Caco-2 (cell line): ENCODE data around the gene ALDH4A1. TPM values are rescaled to one million over a fixed set of nuclear protein-coding genes. Genes with fewer than 3 reads are reported as not detected.

Experiments used
- BruUV-seq: library from RNA; stranded (reverse); fragments of 400-500 nt; replicated peaks from 2 replicates; lab custom pipeline; 2021; lab: Mats Ljungman, UMichigan
- CTCF ChIA-PET: fragments of 300-600 bp; sonication (Branson Sonifier 250); formaldehyde crosslinking; loops from one replicate; lab custom pipeline; 2022; ENCODE audit warnings: antibody characterized with exemption; lab: Charles Lee
- POLR2A ChIA-PET: fragments of 300-600 bp; sonication (Branson Sonifier 250); formaldehyde crosslinking; loops from one replicate; lab custom pipeline; 2022; ENCODE audit warnings: antibody characterized with exemption; lab: Charles Lee
- DNase-seq, 2 experiments: peaks; one replicate each; pipeline versions ENCODE4 v3.0.0 to v3.0.0-alpha.2; 2020 to 2022
- H3K27me3 ChIP-seq: replicated peaks from 2 replicates; pipeline ENCODE4 v1.6.0; 2011; ENCODE audit warnings: low read length; ENCODE audit not compliant: control insufficient read depth, insufficient read depth
- H3K36me3 ChIP-seq: 2 replicates; pipeline ENCODE4 v1.5.1; 2011; ENCODE audit warnings: low read length; ENCODE audit not compliant: control insufficient read depth, insufficient read depth
- H3K4me1 ChIP-seq: fragments of 250-450 bp; sonication (Bioruptor Pico); 2 replicates; pipeline ENCODE4 v1.5.1; 2020; ENCODE audit warnings: mild to moderate bottlenecking
- H3K4me3 ChIP-seq: 2 replicates; pipeline ENCODE4 v1.5.1; 2011; ENCODE audit warnings: low read depth, mild to moderate bottlenecking, control low read depth, low read length
- H3K9me3 ChIP-seq: fragments of 250-450 bp; sonication (Bioruptor Pico); 2 replicates; pipeline ENCODE4 v1.5.1; 2020; ENCODE audit warnings: mild to moderate bottlenecking, moderate library complexity
- H3K27ac Mint-ChIP-seq: one replicate; pipeline ENCODE4 v1.8.0; 2022; ENCODE audit warnings: mixed read lengths; ENCODE audit not compliant: unreplicated experiment
- H3K27me3 Mint-ChIP-seq: one replicate; pipeline ENCODE4 v1.8.0; 2022; ENCODE audit warnings: mixed read lengths; ENCODE audit not compliant: insufficient read depth, unreplicated experiment
- H3K36me3 Mint-ChIP-seq: one replicate; pipeline ENCODE4 v1.8.0; 2022; ENCODE audit warnings: mild to moderate bottlenecking, mixed read lengths; ENCODE audit not compliant: insufficient read depth, unreplicated experiment
- H3K4me1 Mint-ChIP-seq: one replicate; pipeline ENCODE4 v1.8.0; 2022; ENCODE audit warnings: low read depth, mixed read lengths; ENCODE audit not compliant: unreplicated experiment
- H3K4me3 Mint-ChIP-seq: one replicate; pipeline ENCODE4 v1.8.0; 2022; ENCODE audit warnings: mild to moderate bottlenecking, moderate library complexity, mixed read lengths; ENCODE audit not compliant: unreplicated experiment
- H3K9me3 Mint-ChIP-seq: one replicate; pipeline ENCODE4 v1.8.0; 2022; ENCODE audit warnings: mixed read lengths; ENCODE audit not compliant: unreplicated experiment
- CTCF ChIP-seq, 2 experiments: fragments of 200-600 bp in 1 of 2; IDR thresholded peaks; 1 replicate in 1 of 2; 2 replicates in 1 of 2; pipeline versions ENCODE4 v1.5.1 to v1.8.0; 2011 to 2022; ENCODE audit warnings: antibody characterized with exemption in 1 of 2, control low read depth in 1 of 2, inconsistent platforms in 1 of 2, low read depth in 1 of 2, low read length in 1 of 2, mild to moderate bottlenecking in 1 of 2, moderate library complexity in 1 of 2; ENCODE audit not compliant: insufficient read depth in 1 of 2, severe bottlenecking in 1 of 2, unreplicated experiment in 1 of 2
- intact Hi-C: fragments of 100-400 bp; cut with micrococcal nuclease; formaldehyde crosslinking; loops from one replicate; pipeline ENCODE4 v1.10.0; 2022; ENCODE audit not compliant: unreplicated experiment
- total RNA-seq: library from RNA; stranded (reverse); gene quantifications from 2 replicates; pipeline ENCODE4 v1.2.3, GENCODE V29; 2022

Gene ALDH4A1
- total RNA-seq, 1 experiment from 2014 or later: 18.0 TPM

DNA sequence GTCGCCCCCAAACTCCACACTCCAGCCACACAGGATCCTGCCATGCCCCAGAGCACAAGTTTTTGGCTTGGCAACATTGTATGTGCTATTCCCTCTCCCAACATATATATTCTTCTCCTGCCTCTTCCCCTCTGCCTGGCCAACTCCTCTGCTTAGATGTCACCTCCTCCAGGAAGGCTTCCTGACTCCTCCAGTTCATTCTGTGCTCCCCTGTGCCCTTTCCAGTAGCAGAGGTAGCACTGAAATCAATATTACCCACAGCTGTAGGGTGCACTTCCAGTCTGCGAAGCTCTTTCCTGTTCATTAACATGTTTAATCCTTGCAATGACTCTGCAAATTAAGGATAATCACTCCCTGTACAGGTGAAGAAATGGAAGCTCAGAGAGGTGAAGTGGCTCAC lies 21.2 kb downstream of the ALDH4A1 start:
- H3K36me3 Mint-ChIP-seq: no peaks in the 10 kb centered on the region
- POLR2A ChIA-PET: no interaction called here
- no TSS peak for BruUV-seq

GRCh38 chr1:18880585-18880984 lies 21.8 kb downstream of the ALDH4A1 start:
- Mint-ChIP-seq H3K36me3 (no peaks in the 10 kb centered on the region), H3K4me3 (no peak overlapping the region), H3K9me3 (no peaks in the 10 kb centered on the region), H3K27ac (no peak overlapping the region), H3K27me3 (no peaks in the 10 kb centered on the region), H3K4me1 (no peaks in the 10 kb centered on the region)
- Histone ChIP-seq H3K9me3 (no peaks in the 10 kb centered on the region), H3K4me1 (no peaks in the 10 kb centered on the region), H3K27me3 (no peaks in the 10 kb centered on the region), H3K4me3 (no peak overlapping the region), H3K36me3 (no peaks in the 10 kb centered on the region)
- TF ChIP-seq CTCF (IDR thresholded peaks at IDR 0.05; ENCODE audit: insufficient read depth in 1 of 2, low read depth in 1 of 2, low read length in 1 of 2, severe bottlenecking in 1 of 2, unreplicated experiment in 1 of 2): no peak
- no peak for DNase-seq
- no TSS peak for BruUV-seq
- POLR2A ChIA-PET: no interaction called here
- CTCF ChIA-PET: no interaction called here
- intact Hi-C loops: no loop called here

More for the DNA sequence above, 21.2 kb downstream of the ALDH4A1 start:
- H3K36me3 ChIP-seq: no peaks in the 10 kb centered on the region
- Mint-ChIP-seq H3K27ac (peak overlapping the region; percentile 25), H3K9me3 (no peaks in the 10 kb centered on the region), H3K4me3 (no peak overlapping the region), H3K27me3 (no peaks in the 10 kb centered on the region), H3K4me1 (no peaks in the 10 kb centered on the region)
- intact Hi-C loops: no loop called here
- no peaks in the 10 kb centered on the region for H3K4me1 ChIP-seq
- CTCF ChIA-PET: no interaction called here
- TF ChIP-seq CTCF (IDR thresholded peaks at IDR 0.05; ENCODE audit: insufficient read depth in 1 of 2, low read depth in 1 of 2, low read length in 1 of 2, severe bottlenecking in 1 of 2, unreplicated experiment in 1 of 2): no peak
- DNase-seq: no peak
- H3K27me3 ChIP-seq: no peaks in the 10 kb centered on the region
- no peaks in the 10 kb centered on the region for H3K9me3 ChIP-seq
- H3K4me3 ChIP-seq: no peak overlapping the region

DNA sequence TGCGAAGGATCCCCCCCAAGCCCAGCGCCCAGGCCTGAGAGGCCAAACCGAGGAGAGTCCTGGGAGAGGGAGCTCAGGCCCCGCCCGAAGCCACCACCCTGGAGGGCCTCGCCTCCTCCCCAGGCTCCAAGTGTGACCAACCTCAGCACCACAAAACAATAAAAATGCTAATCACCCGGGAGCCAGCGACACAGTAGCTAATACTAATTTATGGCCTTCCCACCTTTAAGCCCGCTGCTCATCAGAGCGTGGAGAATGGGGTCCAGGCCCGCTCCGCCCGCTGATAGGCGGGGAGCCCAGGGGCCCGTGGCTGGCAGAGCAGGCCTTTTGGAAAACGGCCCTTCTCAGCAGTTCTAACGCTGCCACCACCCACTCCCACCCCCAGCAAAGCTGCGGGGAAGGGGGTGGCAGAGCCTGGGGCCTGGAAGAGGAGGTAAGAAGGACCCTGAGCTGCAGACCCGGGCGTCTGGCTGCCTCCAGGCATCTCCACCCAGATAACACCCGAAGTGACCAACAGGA lies 22.5 kb downstream of the ALDH4A1 start:
- no peak overlapping the region for H3K4me3 ChIP-seq
- H3K27me3 ChIP-seq: no peaks in the 10 kb centered on the region
- H3K4me1 Mint-ChIP-seq: no peaks in the 10 kb centered on the region
- CTCF ChIA-PET: no interaction called here
- intact Hi-C loops: no loop called here
- H3K4me1 ChIP-seq: no peaks in the 10 kb centered on the region
- BruUV-seq: no TSS peak
- no peaks in the 10 kb centered on the region for H3K9me3 Mint-ChIP-seq
- no peak overlapping the region for H3K27ac Mint-ChIP-seq
- no peaks in the 10 kb centered on the region for H3K9me3 ChIP-seq
- no peak for TF ChIP-seq CTCF (IDR thresholded peaks at IDR 0.05; ENCODE audit: insufficient read depth in 1 of 2, low read depth in 1 of 2, low read length in 1 of 2, severe bottlenecking in 1 of 2, unreplicated experiment in 1 of 2)
- no peak for DNase-seq
- H3K36me3 ChIP-seq: no peaks in the 10 kb centered on the region
- POLR2A ChIA-PET: no interaction called here
- H3K4me3 Mint-ChIP-seq: no peak overlapping the region
- H3K36me3 Mint-ChIP-seq: no peaks in the 10 kb centered on the region
- no peaks in the 10 kb centered on the region for H3K27me3 Mint-ChIP-seq
